SK-MEL-5 (cell line): ENCODE data around the gene ZRANB3. TPM values are rescaled to one million over a fixed set of nuclear protein-coding genes. Genes with fewer than 3 reads are reported as not detected.
"Not testable (repeated sequence)": the region's sequence is repeated elsewhere in the genome, so short reads cannot be mapped to it uniquely, and the experiment has no call there.

Experiments
- DNase-seq: peaks from one replicate; pipeline ENCODE4 v3.0.0-alpha.2; 2016; ENCODE audit warnings: low read depth, low spot score
- in situ Hi-C: cut with HindIII; loops from 2 replicates; pipeline ENCODE4 v1.10.0; 2016; ENCODE audit warnings: low sequenced_read_pairs, high pct_unique_total_duplicates, low pct_unique_long_range_greater_than_20kb
- total RNA-seq: library from RNA; depleted of rRNA; stranded (reverse); fragments of >200 nt; shearing (Covaris generic); gene quantifications from 2 replicates; pipeline ENCODE4 v1.2.3, GENCODE V29; 2014

Gene ZRANB3
- total RNA-seq, 1 experiment from 2014 or later, result 9.7 TPM

DNA sequence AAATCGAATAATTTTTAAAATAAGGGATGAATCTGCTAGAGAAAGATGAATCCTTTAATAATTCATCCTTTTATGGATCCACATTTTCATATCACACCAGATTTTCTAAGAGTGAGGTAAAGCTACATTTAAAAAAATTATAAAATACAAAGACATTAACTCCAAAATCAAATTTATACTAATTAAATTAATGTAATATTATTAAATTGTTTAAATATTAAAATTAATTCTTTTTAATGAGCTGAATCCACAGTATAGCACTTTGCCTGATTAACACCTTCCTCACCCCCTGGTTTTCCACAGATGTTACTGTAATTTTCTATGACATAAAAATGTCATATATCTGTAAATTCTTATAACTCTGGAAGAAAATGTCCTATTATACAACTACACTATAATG, 26.2 kb downstream of the ZRANB3 start:
- DNase-seq, result no peak
- in situ Hi-C loops, result no loop called here

DNA sequence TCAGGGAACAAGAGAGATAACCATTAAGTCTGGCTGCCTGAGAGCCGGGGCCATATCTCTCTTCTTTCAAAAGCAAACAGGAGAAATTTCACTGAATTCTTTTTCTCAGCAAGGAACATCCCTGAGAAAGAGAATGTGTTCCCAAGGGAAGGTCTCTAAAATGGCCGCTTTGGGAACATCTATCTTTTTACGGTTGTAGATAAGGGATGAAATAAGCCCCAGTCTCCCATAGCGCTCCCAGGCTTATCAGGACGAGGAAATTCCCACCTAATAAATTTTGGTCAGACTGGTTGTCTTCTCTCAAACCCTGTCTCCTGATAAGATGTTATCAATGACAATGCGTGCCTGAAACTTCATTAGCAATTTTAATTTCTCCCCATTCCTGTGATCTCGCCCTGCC, 32.4 kb downstream of the ZRANB3 start:
- in situ Hi-C loops, DNase-seq: not testable (repeated sequence)

DNA sequence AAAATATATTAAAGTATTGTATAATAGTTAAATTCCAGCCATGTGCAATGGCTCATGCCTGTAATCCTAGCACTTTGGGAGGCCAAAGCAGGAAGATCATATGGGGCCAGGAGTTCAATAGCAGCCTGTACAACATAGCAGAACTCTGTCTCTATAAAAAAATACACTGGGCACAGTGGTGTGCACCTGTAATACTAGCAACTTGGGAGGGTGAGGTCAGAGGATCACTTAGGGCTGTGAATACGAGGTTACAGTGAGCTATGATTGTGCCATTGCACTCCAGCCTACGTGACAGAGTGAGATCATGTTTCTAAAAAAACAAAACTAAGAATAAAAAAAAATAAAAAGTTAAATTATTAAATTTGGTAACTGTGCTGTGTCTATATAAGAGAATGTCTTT, 36.1 kb downstream of the ZRANB3 start:
- DNase-seq, result no peak
- in situ Hi-C loops, result no loop called here

DNA sequence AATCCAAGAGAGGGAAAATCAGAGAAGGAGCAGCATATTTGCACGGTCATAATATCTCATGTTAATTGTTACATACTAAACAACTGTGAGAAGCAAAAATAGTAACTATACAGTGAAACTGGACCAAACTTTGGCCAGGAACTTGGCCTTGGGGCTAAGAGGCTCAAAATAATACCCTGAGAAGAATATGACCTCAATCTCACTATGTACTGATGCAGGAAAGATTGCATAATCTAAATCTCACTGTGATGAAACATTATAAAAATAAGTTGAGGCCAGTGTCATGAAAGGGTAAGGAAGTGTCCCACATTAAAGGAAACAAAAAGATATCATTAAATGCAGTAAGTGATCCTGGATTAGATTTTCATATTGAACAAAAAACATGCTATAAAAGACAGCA, 36.5 kb downstream of the ZRANB3 start:
- in situ Hi-C loops, result no loop called here

DNA sequence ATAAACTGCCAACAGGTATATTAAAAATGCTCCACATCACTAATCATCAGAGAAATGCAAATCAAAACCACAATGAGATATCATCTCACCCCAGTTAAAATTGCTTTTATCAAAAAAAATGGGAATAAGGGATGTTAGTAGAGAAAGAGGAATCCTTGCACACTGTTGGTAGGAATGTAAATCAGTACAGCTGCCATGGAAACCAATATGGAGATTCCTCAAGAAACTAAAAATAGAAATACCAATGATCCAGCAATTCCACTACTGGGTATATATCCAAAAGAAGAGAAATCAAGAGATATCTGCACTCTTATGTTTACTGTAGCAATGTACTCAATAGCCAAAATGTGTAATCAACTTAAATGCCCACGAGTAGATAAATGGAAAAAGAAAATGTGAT, 40.6 kb downstream of the ZRANB3 start:
- in situ Hi-C loops, result no loop called here
- DNase-seq, result no peak

More for the DNA sequence above, 36.5 kb downstream of the ZRANB3 start:
- DNase-seq, result no peak

DNA sequence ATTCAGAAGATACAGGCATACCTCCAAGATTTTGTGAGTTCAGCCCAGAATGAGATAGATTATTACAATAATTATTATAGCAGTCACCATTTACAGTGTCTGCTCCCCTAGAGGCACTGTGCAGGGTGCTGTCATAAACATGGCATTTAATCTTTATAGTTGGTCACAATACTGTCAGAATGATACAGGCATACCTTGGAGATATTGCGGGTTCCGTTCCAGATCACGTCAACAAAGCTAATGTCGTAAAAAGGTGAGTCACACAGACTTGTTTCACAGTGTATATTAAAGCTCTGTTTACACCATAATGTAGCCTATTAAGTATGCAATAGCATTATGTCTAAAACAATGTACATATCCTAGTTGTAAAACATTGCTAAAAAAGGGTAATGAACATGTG, 45.6 kb downstream of the ZRANB3 start:
- in situ Hi-C loops, result no loop called here
- no peak for DNase-seq

DNA sequence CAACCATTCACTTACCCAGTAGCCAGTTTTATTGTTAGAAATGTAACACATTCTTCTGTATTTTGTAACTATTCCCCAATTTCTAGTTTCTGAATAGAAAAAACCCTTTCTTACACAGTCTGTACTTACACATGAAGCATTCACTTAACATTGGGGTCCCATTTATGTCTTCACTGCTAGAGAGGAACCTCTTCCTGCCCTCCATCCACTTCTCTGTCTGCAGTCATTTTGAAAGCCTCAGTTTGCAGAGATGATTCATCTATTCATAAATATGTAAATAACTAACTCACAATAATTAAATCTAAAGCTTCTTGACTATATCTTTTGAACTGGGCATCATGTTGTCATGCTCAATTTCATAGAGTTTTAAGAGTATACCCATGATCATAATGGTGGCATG, 55.9 kb downstream of the ZRANB3 start:
- DNase-seq, result no peak
- in situ Hi-C loops, result no loop called here

DNA sequence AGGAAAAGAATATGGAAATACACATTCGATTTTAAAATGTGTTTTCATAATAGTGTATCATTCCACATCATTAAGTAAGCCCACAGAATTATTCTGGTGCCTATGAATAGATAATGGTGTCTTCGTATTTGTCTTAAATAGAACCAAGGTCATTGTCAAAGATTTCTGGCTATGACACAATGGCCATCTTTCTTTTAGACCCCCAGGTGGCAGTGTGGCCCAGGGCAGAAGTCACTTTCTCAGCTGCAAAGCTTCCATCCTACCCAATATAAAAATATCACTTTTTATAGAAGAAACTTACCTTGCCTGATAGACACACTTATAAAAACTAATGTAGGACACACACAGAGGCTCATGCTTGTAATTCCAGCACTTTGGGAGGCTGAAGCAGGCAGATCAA, 57.5 kb downstream of the ZRANB3 start:
- in situ Hi-C loops, result no loop called here
- peak; percentile 19 for DNase-seq

DNA sequence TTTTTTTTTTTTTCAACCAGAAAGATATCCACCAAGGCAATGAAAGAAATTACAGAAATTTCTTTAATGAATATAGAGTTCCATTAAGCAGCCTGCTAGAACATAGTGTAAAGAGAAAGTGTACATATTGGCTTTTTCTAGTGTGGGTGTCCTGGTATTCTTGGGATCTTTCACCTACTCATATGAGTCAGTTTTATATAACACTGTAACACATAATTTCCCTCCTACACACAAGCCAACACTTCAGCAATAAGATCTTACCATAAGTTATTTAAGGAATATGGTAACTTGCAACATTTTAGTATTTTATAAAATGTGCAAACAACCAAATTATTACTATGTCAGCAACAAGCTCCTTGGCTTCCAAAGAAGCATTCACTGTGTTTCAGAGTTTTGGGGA, 59.9 kb downstream of the ZRANB3 start:
- in situ Hi-C loops, result no loop called here
- DNase-seq, result no peak

DNA sequence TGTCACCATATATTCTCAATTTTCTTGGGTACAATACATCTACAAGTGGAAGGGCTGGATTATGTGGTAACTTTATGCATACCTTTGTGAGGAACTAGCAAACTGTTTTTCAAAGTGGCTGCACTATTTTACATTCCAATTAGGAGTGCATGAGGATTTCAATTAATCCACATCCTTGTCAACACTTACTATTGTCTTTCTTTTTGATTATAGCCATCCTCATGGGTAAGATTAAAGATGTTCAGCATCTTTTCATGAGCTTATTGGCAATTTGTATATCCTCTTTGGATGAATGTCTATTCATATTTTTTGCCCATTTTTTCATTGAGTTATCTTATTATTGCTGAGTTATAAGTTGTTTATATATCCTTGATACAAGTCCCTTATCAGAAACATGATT, 73.7 kb downstream of the ZRANB3 start:
- in situ Hi-C loops, result no loop called here
- DNase-seq, result no peak

DNA sequence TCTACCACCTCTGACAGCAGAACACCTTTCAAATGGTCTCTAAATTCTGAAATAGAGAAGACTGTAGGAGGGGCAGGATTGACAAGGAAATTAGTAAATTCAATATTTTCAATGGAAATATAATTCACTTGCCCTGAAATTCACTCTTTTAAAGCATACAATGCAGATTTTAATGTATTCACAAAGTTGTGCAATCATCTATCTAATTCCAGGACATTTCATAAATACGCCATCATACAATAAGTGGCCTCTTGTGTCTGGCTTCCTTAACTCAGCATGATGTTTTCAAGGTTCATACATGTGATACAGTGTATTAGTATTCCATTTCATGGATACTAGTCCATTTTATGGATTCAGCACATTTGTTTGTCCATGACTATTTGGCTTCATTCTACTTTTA, 74.2 kb downstream of the ZRANB3 start:
- in situ Hi-C loops, result no loop called here

DNA sequence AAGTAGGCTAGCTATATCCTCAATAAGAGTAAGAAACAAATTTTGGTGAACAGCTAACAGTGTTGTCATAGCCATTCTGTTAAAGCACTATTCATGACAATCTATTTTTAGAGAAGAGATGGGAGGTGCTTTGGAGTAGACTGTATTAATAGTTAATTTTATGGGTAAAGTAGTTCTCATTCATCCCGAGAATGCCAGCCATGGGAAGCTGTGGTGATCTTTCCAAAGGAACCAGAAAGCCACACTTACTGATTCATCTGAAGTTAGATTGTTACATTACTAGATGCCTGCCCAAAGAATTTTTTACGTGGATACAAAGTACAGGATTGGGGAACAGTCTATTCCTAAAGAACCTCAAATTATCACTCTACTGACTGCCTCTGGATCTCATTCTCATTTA, 74.6 kb downstream of the ZRANB3 start:
- in situ Hi-C loops, result no loop called here
- no peak for DNase-seq

More for the DNA sequence above, 74.2 kb downstream of the ZRANB3 start:
- DNase-seq, result no peak

DNA sequence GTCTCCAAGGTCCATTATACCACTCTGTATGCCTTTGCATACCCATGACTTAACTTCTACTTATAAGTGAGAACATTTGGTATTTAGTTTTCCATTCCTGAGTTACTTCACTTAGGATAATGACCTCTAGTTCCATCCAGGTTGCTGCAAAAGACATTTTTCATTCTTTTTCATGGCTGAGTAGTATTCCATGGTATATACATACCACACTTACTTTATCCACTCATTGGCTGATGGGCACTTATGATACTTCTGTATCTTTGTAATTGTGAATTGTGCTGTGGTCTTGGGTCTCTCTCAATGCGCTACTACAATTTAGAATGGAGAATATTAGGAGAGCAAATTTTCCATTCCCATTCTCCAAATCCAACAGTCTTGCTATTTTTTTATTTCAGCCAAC, 76.4 kb downstream of the ZRANB3 start:
- DNase-seq, result no peak
- in situ Hi-C loops, result no loop called here

DNA sequence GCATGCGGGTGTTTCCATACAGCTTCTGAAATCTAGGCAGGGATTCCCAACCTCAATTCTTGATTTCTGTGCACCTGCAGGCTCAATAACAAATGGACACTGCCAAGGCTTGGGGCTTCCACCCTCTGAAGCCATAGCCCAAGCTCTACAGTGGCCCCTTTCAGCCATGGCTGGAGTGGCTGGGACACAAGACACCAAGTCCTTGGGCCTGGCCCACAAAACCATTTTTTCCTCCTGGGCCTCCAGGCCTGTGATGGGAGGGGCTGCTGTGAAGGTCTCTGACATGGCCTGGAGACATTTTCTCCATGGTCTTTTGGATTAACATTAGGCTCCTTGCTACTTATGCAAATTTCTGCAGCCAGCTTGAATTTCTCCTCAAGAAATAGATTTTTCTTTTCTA, 78.0 kb downstream of the ZRANB3 start:
- DNase-seq, in situ Hi-C loops: not testable (repeated sequence)

DNA sequence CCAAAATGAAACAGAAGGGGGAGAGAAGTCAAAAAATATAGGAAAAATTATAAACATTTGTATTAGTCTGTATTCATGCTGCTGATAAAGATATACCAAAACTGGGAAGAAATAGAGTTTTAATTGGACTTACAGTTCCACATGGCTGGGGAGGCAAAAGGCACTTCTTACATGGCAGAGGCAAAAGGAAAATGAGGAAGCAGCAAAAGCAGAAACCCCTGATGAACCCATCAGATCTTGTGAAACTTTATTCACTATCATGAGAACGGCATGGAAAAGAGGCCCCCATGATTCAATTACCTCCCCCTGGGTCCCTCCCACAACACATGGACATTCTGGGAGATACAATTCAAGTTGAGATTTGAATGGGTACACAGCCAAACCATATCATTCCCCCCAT, 79.1 kb downstream of the ZRANB3 start:
- no peak for DNase-seq
- in situ Hi-C loops, result no loop called here

DNA sequence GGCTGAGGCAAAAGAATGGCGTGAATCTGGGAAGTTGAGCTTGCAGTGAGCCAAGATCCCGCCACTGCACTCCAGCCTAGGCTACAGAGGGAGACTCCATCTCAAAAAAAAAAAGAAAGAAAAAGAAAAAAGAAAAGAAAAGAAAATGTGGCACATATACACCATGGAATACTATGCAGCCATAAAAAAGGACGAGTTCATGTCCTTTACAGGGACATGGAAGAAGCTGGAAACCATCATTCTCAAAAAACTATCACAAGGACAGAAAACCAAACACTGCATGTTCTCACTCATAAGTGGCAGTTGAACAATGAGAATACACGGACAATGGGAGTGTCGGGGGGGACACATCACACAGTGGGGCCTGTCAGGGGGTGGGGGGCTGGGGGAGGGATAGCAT, 88.0 kb downstream of the ZRANB3 start:
- in situ Hi-C loops, DNase-seq: not testable (repeated sequence)

DNA sequence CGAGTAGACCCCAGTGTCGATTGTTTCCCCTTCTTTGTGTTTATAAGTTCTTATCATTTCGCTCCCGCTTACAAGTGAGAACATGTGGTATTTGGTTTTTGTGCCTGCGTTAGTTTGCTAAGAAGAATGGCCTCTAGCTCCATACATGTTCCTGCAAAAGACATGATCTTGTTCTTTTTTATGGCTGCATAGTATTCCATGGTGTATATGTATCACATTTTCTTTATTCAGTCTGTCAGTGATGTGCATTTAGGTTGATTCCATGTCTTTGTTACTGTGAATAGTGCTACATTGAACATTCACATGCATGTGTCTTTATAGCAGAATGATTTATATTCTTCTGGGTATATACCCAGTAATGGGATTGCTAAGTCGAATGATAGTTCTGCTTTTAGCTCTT, 95.9 kb downstream of the ZRANB3 start:
- in situ Hi-C loops, DNase-seq: not testable (repeated sequence)

DNA sequence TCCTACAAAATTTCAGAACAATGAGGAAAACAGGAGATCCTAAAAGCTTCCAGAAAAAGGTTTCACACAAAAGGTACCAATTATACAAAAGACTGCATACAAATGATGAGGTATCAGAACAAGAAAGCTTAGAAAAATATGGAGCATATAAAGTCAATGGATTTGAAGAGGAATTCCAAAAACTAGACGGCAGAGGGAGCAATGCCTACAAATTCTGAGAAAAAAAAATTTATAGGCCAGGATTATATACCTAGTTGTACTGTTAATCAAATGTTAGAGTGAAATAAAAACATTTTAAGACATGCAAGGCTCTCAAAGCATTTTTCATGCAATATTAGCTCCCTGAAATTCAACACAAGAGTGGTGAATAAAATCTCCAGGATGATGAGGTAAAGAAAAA, 106.2 kb downstream of the ZRANB3 start:
- peak; percentile 38 for DNase-seq
- in situ Hi-C loops, result no loop called here

DNA sequence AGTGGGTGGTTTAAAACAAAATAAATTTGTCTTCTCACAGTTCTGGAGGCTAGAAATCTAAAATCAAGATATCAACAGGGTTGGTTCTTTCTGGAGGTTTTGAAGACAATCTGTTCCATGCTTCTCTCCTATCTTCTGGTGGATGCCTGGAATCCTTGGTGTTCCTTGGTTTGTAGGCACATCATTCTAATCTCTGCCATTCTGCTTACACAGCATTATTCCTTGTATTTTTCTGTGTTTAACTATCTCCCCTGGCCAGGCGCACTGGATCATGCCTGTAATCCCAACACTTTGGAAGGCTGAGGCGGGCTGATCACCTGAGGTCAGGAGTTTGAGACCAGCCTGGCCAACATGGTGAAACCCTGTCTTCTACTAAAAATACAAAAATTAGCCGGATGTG, 108.1 kb downstream of the ZRANB3 start:
- in situ Hi-C loops, result no loop called here
- DNase-seq, result no peak

DNA sequence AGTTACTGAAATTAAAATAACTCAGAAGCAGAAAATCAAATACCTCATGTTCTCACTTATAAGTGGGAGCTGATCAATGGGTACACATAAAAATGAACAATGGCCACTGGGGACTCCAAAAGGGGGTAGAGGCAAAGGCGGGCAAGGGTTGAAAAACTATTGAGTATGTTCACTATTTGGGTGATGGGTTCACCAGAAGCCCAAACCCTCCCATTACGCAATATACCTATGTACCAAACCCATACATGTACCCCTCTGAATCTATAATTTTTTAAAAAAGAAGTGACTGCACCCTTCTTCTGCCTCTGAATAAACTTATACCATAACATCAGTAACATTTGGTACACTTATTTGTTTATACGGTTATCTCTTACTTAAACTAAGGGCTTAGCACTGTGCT, 119.4 kb downstream of the ZRANB3 start:
- in situ Hi-C loops, result no loop called here
- DNase-seq, result no peak
